ENCODE data around the gene RPRD1B.
A peak's percentile ranks its signal among the peaks of the same experiment; 100 is the strongest.

Gene RPRD1B

DNA sequence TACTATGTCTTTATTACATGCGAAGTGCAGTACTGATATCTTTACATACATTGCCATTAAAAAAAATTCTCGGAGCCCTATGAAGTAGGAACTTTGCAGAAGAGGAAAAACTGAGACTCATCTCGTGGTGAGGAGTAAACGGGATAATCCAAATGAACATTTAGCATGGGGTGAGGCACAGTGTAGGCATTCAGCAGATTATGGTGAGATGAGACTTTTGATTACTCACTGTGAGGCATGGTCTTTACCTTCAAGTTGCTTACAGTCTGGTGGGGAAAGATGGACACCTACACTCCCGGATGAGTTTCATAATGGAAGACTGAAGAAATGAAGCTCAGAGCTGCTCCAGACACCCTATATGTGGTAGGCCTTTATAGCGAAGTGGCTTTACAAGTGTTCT lies 1.4 kb downstream of the RPRD1B start:
- no peak for DNase-seq (ENCODE audit: low read depth in 1 of 2, low spot score in 1 of 2)

DNA sequence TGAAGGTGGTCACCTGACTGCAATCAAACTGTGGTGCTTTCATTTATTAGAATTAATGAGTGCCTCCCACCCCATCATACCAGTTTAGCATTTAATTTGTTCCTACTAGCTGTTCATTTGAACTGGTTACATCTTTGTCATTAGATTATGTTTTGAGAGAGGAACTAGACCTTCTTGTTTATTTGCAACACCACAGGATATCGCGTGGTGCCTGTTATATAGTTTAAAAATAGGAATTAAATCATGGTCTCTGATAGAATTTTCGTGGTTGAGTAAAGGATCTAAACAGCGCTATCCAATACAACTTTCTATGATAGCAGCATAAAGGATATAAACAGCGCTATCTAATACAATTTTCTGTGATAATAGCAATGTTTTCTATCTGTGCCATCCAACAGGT lies 2.8 kb downstream of the RPRD1B start:
- no peak for DNase-seq (ENCODE audit: low read depth in 1 of 2, low spot score in 1 of 2)

DNA sequence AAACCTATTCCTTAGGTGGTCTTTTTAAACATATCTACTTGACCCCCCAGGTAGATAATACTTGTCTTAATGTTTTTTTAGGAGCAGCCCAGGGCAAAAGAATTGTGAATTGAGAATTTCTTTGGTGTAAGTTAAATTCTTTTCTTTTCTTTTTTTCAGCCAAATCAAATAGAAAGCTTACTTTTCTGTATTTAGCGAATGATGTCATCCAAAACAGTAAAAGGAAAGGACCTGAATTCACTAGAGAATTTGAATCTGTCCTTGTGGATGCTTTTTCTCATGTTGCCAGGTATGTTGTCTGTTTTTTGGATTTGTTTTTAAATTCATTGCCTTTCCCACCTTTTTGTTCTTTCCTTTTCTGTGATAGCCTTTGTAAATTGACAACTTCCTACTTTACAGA lies 6.7 kb downstream of the RPRD1B start:
- no peak for DNase-seq (ENCODE audit: low read depth in 1 of 2, low spot score in 1 of 2)

DNA sequence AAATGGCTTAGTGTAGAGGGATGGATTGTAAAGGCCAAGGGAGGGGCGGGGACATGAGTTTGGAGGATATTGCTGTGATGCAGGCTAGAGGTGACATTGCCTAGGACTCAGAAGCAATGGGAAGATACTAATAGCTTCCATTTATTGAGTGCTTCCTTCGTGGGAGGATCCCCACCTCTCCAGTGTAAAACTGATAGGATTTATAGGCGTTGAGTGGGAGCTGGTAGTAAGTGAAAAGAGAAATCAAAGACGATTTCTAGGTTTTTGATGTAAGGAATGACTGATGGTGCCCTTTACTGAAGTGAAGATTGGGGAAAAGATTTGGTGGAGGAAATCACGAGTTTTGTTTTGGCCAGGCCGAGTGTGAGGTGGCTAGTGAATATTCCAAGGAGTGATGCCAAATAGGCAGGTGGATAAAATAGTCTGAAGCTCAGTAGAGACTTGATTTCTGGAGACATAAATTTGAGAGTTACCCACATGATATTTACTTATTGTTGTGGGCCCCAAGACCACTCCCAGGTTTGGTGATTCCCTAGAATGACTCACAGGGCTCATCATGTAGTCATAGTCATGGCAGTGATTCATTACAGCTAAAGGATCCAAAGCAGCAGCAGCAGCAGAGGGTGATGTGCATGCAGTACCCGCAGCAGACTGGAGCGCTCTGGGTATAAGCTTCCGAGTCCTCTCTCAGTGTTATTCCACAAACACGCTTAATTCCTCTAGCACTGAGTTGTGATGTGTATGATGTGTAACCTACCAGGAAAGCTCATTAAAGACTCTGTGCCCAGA lies 10.2 kb downstream of the RPRD1B start:
- DNase-seq (ENCODE audit: low read depth in 1 of 2, low spot score in 1 of 2): no peak

DNA sequence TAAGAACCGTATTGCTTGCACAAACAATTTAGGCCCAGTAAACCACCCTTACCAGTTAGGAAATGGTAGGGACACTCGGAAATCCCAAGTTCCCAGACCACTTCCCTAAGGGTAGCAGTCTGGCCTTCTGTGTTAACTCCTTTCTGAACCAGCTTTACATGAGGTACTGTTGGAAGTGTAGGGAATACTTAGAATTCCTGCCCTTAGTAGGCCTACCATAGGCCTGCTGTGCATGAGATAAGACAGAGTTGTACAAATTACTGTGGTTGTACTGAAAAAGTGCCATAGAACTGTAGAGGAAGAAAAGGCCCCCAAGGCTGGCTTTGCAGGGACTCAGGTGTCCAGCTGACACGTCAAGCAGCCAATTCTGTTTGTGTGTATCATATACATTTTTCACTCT lies 11.1 kb downstream of the RPRD1B start:
- no peak for DNase-seq (ENCODE audit: low read depth in 1 of 2, low spot score in 1 of 2)

DNA sequence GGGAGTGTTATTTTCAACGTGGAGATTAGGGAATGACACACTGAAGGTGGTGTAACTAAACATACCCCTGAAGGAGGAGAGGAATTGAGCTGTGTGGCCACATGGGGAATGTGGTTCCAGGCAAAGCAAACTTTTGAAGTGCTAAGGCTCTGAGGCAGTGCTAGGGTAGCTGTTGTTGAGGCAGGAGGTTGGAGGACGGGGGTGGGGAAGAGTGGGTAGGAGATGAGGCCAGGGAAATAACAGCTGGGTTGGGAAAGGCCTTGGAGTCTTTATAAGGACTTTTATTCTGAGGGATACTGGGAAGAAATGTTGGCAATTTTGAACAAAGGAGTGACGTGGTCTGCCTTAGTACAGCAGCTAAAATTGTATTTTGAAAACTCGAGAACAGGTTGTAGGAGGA lies 13.0 kb downstream of the RPRD1B start:
- no peak for DNase-seq (ENCODE audit: low read depth in 1 of 2, low spot score in 1 of 2)

DNA sequence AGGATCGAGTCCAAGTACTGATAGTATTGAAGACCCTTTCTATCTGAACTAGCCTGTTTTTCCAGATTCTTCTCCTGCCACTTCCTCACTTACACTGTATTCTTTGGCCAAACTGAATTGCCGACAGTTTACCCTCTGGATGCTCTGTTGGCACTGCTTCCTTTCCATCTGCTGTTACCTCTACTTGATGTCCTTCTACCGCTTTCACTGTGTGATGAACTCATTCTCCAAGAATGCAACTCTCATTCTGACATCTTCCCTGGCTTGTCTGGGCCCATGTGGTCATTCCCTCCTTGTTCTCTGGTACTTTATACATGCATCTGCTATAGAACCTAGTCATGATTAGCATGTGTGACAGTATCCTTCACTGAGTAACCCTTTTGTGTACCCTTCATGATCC lies 16.3 kb downstream of the RPRD1B start:
- DNase-seq (ENCODE audit: low read depth in 1 of 2, low spot score in 1 of 2): no peak

DNA sequence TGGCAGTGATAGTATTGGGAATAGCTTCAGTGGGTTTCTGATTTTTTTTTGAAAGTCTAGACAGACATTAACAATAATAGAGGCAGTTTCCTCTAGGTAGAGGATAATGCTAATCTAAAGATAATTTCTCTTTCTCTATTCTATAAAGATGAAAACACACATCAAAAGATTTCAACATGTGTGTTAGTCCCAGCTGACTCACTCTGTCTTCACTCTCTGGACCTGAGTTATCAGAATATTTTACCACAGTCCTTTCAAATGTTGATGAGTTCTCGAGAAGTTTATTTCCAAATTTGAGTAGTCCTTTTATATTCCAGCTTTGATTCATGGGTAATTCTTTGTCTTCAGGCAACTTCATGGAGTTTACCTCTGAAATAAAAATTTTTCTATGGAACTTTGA lies 17.1 kb downstream of the RPRD1B start:
- DNase-seq (ENCODE audit: low read depth in 1 of 2, low spot score in 1 of 2): no peak

DNA sequence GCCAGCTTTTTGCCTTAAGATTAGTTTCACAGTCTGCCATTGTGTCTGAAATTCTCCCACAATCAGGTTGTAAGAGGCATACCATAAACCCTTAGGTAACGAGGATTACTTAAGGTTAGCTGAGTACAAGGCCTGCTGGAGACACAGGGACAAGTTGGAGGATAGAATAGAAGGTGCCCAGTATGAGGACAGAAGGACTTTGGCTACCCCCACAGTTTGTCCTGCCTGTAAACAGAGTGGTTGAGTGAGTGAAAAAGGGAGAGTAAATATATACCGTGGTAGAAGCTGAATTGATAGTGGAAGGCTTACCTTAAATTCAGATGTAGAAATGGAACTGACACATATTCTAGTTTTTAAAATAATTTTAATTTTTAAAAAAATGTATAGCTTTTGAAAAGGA lies 19.3 kb downstream of the RPRD1B start:
- no peak for DNase-seq (ENCODE audit: low read depth in 1 of 2, low spot score in 1 of 2)

DNA sequence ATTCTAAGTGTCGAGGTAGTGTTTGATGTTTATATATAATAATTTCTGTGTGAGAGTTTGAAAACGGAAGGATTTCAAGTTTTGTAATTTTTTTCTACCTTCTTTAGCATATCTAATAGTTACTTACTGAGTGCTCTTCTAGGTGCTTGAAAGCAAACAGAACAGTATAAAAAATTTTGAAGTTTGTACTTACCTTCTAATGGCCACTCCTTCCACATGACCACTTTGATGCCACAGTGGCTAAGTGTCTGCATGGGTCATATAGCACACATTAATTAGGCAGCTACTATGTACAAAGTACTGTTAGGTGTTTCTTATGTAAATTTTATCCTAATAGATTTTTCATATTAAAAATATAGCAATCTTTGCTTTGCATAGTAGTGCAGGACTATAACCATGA lies 21.1 kb downstream of the RPRD1B start:
- DNase-seq (ENCODE audit: low read depth in 1 of 2, low spot score in 1 of 2): no peak

DNA sequence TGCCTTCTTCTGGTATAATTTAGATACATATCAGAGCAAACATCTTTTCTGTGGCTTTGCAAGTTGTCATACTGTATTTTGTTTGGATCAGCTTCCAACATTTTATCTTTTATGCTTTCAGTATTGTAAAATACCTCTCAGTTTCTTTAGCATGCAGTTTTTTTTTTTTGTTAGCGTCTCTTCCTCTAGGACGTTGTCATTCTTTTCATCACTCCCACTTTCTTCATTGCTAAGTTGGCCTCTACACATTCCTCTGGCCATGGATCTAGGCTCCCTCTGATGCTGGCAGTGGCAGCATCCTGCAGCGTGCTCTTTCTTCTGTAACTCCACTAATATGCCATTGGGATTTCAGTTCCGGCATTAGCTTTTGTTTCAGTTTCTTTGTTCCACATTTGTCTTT lies 21.7 kb downstream of the RPRD1B start:
- no peak for DNase-seq (ENCODE audit: low read depth in 1 of 2, low spot score in 1 of 2)

DNA sequence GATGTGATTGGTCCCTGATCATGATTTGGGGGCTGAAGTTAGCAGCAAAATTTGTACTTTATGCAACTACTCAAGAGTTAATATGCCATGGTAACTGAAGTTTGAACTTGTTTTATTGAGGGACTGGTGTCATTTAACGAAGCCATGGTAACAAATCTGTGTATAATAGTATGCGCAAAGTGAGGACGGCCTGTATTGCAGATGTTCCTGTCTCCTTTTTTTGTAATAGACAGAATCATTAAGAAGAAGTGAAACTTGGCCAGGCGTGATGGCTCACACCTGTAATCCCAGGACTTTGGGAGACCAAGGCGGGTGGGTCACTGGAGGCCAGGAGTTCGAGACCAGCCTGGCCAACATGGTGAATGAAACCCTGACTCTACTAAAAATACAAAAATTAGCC lies 22.3 kb downstream of the RPRD1B start:
- no peak for DNase-seq (ENCODE audit: low read depth in 1 of 2, low spot score in 1 of 2)

DNA sequence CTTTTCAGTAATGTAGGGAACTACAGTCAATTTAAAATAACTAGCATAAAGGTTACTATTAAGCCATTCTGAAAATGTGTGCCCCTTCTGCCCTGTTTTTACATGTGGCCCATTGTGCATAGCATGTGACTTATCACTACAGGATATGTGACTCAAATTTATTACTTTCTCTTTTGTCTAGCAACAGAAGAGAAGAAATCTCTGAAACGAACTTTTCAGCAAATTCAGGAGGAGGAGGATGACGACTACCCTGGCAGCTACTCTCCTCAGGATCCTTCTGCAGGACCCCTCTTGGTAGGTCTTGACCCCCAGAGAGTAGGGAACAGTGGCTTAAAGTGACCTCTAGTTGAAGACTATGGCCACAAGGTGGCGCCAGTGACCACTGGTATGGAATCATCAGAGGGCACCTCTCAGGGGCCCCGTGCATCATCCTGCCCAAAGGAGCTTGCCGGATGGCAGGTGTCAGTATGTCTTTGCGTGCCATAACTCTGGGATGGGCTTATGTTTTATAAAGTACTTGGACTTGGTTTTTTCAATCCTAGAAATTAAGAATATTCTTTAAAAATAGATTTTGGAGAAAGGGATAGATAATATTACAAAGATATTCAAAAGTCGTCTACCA lies 23.9 kb downstream of the RPRD1B start:
- DNase-seq (ENCODE audit: low read depth in 1 of 2, low spot score in 1 of 2): peak; percentile 41 to 44

DNA sequence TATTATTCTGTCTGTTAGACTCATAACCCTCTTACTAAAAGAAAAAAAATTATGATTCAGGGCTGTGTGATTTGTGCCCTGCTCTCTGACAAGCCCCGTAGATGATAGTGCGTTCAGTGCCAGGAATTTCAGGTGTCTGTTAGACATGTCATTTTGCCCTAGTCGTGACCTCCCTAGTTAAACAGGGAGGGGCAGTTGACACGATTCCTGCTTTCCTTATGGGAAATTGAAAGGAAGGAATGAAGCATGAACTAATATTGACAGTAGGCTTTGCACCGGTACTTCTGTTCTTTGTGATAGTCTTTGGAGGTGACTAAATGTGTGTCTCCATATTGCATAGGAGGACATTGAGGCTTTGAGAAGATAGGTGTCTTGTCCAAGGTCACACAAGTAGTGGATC lies 26.3 kb downstream of the RPRD1B start:
- no peak for DNase-seq (ENCODE audit: low read depth in 1 of 2, low spot score in 1 of 2)

DNA sequence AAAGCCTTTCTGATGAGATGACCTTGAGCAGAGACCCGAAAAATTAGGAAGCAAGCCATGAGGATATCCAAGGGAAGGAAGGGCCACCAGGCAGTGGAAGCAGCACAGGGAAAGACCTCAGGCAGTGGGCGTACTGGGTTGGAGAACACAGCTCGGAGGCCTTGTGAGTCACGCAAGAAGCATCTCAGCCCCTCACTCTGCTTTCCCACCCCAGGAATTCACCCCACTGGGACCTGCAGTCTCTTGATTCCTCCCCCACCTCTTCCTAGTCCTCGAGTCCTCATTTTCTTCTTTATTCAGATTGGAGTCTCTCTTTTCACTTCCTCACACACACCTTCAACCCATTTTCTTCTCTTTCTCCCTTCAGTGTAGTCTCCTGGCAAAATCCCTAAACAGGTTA lies 27.0 kb downstream of the RPRD1B start:
- DNase-seq (ENCODE audit: low read depth in 1 of 2, low spot score in 1 of 2): no peak

DNA sequence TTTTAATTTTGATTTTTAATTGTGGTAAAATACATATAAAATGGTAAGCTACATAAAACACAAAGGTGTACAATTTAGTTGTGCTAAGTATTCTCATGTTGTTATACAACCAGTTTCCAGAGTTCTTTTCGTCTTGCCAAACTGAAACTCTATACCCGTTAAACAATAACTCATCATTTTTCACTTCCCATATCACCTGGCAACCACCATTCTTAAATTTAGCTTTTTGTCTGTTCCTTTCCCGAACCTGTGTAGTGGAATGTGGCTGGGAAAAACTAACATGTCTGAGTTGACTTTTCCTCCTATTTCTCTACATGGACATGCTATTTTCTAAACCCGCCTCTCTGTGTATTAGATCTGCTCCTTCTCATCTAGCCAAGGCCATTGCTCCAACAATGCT lies 27.6 kb downstream of the RPRD1B start:
- no peak for DNase-seq (ENCODE audit: low read depth in 1 of 2, low spot score in 1 of 2)

DNA sequence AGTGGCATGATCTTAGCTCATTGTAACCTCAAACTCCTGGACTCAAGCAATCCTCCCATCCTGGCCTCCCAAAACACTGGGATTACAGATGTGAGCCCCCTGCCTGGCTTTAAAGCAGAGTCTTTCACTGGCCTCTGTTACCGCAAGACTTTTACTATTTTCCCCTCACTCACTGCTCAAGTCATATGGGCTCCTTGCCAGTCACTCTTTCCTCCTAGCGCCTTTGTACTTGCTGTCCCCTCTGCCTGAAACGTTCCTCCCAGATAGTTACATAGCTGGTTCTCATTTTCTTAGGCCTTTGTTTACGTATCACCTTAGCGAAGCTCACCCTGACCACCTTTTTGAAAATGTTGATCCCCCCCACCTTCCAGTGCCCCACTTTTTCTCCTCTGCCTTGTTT lies 29.3 kb downstream of the RPRD1B start:
- DNase-seq (ENCODE audit: low read depth in 1 of 2, low spot score in 1 of 2): no peak

DNA sequence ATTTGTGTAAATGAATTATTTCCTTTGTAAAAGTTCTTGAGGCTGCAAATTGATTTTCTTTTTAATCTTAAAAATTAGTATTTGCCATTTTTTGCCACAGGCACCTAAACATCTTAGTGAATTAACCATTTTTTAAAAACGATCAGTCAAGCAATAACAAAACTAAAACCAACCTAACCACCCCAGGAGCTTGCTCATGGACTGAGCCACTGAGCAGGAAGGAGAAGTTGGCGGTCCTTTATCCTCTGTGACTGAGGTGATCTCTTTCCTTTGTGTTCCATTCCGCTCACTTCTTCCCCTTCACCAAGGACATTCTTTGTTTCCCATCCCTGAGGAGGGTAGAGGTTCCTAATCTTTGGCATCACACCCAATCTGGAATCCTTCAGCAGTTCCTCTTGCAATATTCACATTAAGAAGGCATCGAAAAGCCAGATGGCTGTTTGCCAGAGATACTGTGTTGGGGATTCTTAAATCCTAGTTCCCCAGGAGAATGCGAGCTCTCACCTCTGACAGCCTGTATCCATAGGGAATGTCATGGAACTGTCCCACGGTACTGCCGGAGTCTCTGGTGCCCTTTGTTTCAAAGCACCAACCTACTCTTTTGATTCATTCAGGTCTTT lies 30.5 kb downstream of the RPRD1B start:
- no peak for DNase-seq (ENCODE audit: low read depth in 1 of 2, low spot score in 1 of 2)

DNA sequence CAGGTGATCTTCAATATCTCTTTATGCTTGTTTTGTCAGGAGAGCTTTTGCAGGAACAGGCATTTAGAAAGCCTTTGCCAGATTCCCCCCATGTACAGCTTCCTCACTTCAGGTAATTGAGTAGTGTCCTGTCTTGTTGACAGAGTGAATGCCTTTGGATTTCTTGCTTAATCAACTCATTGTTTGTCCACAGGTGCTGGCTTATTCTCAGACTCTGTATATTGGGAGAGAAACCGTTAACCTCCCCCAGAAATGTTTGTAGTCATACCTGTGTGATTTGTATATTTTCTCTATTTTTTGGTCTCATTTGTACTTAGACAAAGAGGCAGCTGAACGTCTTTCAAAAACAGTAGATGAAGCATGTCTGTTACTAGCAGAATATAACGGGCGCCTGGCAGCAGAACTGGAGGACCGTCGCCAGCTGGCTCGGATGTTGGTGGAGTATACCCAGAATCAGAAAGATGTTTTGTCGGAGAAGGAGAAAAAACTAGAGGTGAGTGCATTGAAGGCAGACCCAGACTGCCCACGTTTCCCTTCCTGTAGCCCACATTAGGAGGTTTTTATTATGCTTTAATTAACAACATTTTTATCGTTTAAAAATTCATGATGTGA lies 32.3 kb downstream of the RPRD1B start:
- DNase-seq (ENCODE audit: low read depth in 1 of 2, low spot score in 1 of 2): no peak

DNA sequence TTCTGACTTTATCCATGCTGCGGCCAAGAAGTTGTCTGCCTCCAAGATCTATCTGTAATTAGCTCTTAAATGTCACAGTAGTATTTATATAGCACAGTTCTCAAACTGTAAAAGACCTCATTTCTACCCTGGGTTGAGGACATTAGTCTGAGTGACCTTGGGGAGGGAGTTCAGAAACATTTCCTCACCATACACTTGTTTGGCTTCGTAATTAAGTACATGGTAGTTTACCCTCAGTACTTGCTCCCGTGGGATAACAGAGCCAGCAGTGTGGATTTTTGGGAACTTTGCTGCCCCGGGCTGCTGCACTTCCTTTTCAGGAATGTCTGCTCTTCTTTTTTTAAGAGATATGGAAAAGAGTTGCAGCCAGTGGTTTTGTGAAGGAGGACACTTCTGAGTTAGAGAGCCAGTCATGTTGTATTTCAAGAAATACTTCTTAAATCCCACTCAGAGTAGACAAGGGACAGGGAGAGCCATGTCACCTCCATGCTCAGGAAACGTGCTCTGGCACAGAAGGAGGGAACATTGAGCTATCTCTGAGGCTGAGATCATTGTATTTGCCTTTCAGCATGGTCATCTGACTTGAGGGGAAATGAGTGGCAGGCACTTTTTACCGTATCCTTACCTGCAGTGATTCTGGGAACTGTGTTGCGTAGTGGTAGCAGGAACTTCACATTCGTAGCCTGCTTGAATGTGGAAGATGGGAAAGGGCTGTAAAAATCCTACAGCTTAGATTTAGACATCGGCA lies 33.6 kb downstream of the RPRD1B start:
- no peak for DNase-seq (ENCODE audit: low read depth in 1 of 2, low spot score in 1 of 2)

DNA sequence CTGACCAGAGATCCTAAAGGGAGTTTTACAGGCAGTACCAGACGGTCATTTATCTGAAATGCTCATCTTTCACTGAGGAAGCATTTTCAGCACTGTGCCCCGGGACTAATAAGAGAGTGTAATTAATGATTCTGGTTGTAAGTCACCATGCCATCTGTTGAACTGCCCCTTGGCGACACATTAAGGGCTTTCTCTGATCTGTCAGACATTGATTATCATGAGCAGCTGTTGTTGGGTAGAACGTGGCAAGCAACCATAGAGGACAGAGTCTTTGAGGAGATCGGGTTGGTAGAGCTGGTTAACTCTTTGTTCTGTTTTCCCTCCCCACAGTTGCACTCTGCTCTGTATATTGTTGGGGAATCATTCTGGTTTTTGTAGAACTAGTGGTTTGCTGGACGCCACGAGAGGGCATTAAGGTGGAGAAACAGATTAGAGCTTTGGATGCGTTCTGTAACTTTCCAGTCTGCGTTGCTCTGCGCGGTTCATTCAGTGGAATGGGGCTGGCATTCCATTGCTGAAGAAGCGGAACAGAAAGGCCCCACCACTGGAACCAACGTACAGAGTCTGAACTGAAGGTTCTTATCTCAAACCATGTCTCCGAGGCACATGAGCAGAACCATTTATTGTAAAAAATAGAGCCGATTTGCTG lies 34.3 kb downstream of the RPRD1B start:
- DNase-seq (ENCODE audit: low read depth in 1 of 2, low spot score in 1 of 2): no peak

All from stimulated activated CD4-positive, alpha-beta T cell treated with anti-CD3 and anti-CD28 coated beads, Interleukin-15, amount 100 ng/mL, for 1 hour (primary cell).